Measurements from ENCODE around the gene STX7.

STX7 gene

GRCh38 chr6:132399376-132400074 lies 113.4 kb downstream of the STX7 start (continued):
- no peak for TF ChIP-seq ZNF621 (tag by site-specific recombination; IDR thresholded peaks at IDR 0.05)
- TF ChIP-seq ZNF10 (tag by site-specific recombination; IDR thresholded peaks at IDR 0.05) = peak; percentile 36; the same call in 1 of the 2 replicates
- no peak for TF ChIP-seq ZNF404 (tag by site-specific recombination; IDR thresholded peaks at IDR 0.05)
- TF ChIP-seq ZNF626 (tag by site-specific recombination; IDR thresholded peaks at IDR 0.05) = no peak
- TF ChIP-seq ZNF132 (tag by site-specific recombination; IDR thresholded peaks at IDR 0.05; ENCODE audit: borderline replicate concordance) = no peak
- no peak for TF ChIP-seq WT1 (tag by site-specific recombination; IDR thresholded peaks at IDR 0.05)
- TF ChIP-seq ZNF473 (tag by site-specific recombination; IDR thresholded peaks at IDR 0.05) = no peak
- no peak for TF ChIP-seq ZNF248 (tag by site-specific recombination; IDR thresholded peaks at IDR 0.05)
- no peak for TF ChIP-seq ZNF560 (tag by site-specific recombination; IDR thresholded peaks at IDR 0.05; ENCODE audit: borderline replicate concordance)
- no peak for TF ChIP-seq ZNF362 (tag by site-specific recombination; IDR thresholded peaks at IDR 0.05)
- no peak for TF ChIP-seq ZBTB11 (tag by site-specific recombination; conservative IDR thresholded peaks at IDR 0.05; ENCODE audit: low read depth)
- TF ChIP-seq ZNF223 (tag by site-specific recombination; IDR thresholded peaks at IDR 0.05) = no peak
- no peak for TF ChIP-seq ZNF324 (tag by site-specific recombination; IDR thresholded peaks at IDR 0.05)
- TF ChIP-seq ZNF112 (tag by site-specific recombination; IDR thresholded peaks at IDR 0.05) = no peak
- no peak for TF ChIP-seq SCRT2 (tag by site-specific recombination; IDR thresholded peaks at IDR 0.05)
- TF ChIP-seq SP3 (tag by site-specific recombination; IDR thresholded peaks at IDR 0.05) = no peak
- no peak for TF ChIP-seq ZFP69B (tag by site-specific recombination; IDR thresholded peaks at IDR 0.05)
- TF ChIP-seq FEZF1 (tag by site-specific recombination; IDR thresholded peaks at IDR 0.05) = no peak
- no peak for TF ChIP-seq ZNF776 (tag by site-specific recombination; IDR thresholded peaks at IDR 0.05; ENCODE audit: borderline replicate concordance)
- no peak for TF ChIP-seq GLIS1 (tag by site-specific recombination; IDR thresholded peaks at IDR 0.05)
- no peak for TF ChIP-seq ZNF704 (tag by site-specific recombination; IDR thresholded peaks at IDR 0.05)
- TF ChIP-seq ZNF155 (tag by site-specific recombination; IDR thresholded peaks at IDR 0.05) = no peak
- no peak for TF ChIP-seq ZNF311 (tag by site-specific recombination; IDR thresholded peaks at IDR 0.05; ENCODE audit: borderline replicate concordance)
- TF ChIP-seq ZNF692 (tag by site-specific recombination; IDR thresholded peaks at IDR 0.05) = no peak
- TF ChIP-seq CTCF (tag by site-specific recombination; IDR thresholded peaks at IDR 0.05) = no peak
- no peak for TF ChIP-seq ZNF510 (tag by site-specific recombination; IDR thresholded peaks at IDR 0.05; ENCODE audit: insufficient replicate concordance)
- no peak for TF ChIP-seq ZNF148 (tag by site-specific recombination; IDR thresholded peaks at IDR 0.05; ENCODE audit: borderline replicate concordance)
